Osteoblast (primary cell): Measurements from ENCODE around the gene CSNK2A1. TPM values are rescaled to one million over a fixed set of nuclear protein-coding genes. Genes with fewer than 3 reads are reported as not detected.

ENCODE experiments used
- DNase-seq: peaks from one replicate; pipeline ENCODE4 v3.0.0; 2011; ENCODE audit warnings: low spot score, mixed read lengths; ENCODE audit not compliant: insufficient read length; ENCODE audit errors: missing footprints
- H2AFZ ChIP-seq: 2 replicates; pipeline ENCODE4 v1.6.0; 2011; ENCODE audit warnings: mild to moderate bottlenecking, low read length
- H3K27ac ChIP-seq: 2 replicates; pipeline ENCODE4 v1.5.1; 2011; ENCODE audit warnings: mild to moderate bottlenecking, low read depth, low read length, moderate library complexity
- H3K27me3 ChIP-seq: 2 replicates; pipeline ENCODE4 v1.6.0; 2012; ENCODE audit warnings: mild to moderate bottlenecking, control low read depth, inconsistent platforms, low read length, moderate library complexity; ENCODE audit not compliant: insufficient read depth
- H3K36me3 ChIP-seq: 2 replicates; pipeline ENCODE4 v1.5.1; 2011; ENCODE audit warnings: mild to moderate bottlenecking, low read length, control low read depth, moderate library complexity; ENCODE audit not compliant: insufficient read depth
- H3K4me1 ChIP-seq: 2 replicates; pipeline ENCODE4 v1.5.1; 2011; ENCODE audit warnings: mild to moderate bottlenecking, low read length, control low read depth, moderate library complexity; ENCODE audit not compliant: insufficient read depth
- H3K4me2 ChIP-seq: 2 replicates; pipeline ENCODE4 v1.6.0; 2011; ENCODE audit warnings: mild to moderate bottlenecking, low read length; ENCODE audit not compliant: insufficient read depth
- H3K4me3 ChIP-seq: fragments of 200-600 bp; sonication (generic); 3 replicates; pipeline ENCODE4 v1.5.1; 2012; ENCODE audit warnings: mild to moderate bottlenecking, low read length, inconsistent platforms; ENCODE audit not compliant: insufficient read depth
- H3K79me2 ChIP-seq: 2 replicates; pipeline ENCODE4 v1.6.0; 2012; ENCODE audit warnings: mild to moderate bottlenecking, low read length, control low read depth, inconsistent platforms; ENCODE audit not compliant: insufficient read depth
- H3K9me3 ChIP-seq: 2 replicates; pipeline ENCODE4 v1.5.1; 2011; ENCODE audit warnings: low read depth, low read length, control low read depth
- H4K20me1 ChIP-seq: 2 replicates; pipeline ENCODE4 v1.6.0; 2012; ENCODE audit warnings: mild to moderate bottlenecking, low read length, control low read depth; ENCODE audit not compliant: insufficient read depth
- total RNA-seq: library from RNA; depleted of rRNA; stranded (reverse); fragments of >200 nt; gene quantifications from 2 replicates; pipeline ENCODE4 v1.2.3, GENCODE V29; 2012
- TF ChIP-seq, protein P1 (sequence below): IDR thresholded peaks from 2 replicates; pipeline ENCODE4 v1.5.1; 2011; ENCODE audit warnings: mild to moderate bottlenecking, low read depth, low read length, moderate library complexity; ENCODE audit errors: extremely low read depth

CSNK2A1 gene
- total RNA-seq, 1 donor: 82.9 TPM

DNA sequence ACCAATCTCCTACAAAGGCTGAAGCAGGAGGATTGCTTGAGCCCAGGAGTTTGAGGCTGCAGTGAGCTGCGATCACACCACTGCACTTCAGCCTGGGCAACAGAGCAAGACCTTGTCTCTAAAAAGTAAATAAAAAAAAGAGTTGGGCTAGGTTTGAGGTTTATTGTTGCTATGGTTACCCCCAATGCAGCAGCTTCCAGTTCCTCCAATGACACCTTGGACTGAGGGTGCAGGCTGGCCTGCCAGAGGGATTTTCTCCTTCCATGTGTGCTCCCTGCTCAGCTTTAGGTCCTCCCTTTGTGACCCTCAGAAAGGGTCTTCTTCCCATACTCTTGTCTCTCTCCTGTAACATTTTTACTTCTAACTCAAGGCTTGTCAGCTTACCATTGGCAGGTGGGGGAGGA is 70.7 kb downstream of the CSNK2A1 start:
- no peak overlapping the region for H3K4me2 ChIP-seq
- H3K27ac ChIP-seq: no peak overlapping the region
- TF ChIP-seq, protein P1, sequence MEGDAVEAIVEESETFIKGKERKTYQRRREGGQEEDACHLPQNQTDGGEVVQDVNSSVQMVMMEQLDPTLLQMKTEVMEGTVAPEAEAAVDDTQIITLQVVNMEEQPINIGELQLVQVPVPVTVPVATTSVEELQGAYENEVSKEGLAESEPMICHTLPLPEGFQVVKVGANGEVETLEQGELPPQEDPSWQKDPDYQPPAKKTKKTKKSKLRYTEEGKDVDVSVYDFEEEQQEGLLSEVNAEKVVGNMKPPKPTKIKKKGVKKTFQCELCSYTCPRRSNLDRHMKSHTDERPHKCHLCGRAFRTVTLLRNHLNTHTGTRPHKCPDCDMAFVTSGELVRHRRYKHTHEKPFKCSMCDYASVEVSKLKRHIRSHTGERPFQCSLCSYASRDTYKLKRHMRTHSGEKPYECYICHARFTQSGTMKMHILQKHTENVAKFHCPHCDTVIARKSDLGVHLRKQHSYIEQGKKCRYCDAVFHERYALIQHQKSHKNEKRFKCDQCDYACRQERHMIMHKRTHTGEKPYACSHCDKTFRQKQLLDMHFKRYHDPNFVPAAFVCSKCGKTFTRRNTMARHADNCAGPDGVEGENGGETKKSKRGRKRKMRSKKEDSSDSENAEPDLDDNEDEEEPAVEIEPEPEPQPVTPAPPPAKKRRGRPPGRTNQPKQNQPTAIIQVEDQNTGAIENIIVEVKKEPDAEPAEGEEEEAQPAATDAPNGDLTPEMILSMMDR: no peak
- DNase-seq: no peak
- H3K36me3 ChIP-seq: peaks cover 5% of the 10 kb centered on the region
- no peaks in the 10 kb centered on the region for H4K20me1 ChIP-seq
- peaks cover 4% of the 10 kb centered on the region for H3K27me3 ChIP-seq
- H3K79me2 ChIP-seq: no peaks in the 10 kb centered on the region
- H3K9me3 ChIP-seq: no peaks in the 10 kb centered on the region
- H2AFZ ChIP-seq: no peak overlapping the region
- peaks cover 2% of the 10 kb centered on the region for H3K4me1 ChIP-seq
- no peak overlapping the region for H3K4me3 ChIP-seq

DNA sequence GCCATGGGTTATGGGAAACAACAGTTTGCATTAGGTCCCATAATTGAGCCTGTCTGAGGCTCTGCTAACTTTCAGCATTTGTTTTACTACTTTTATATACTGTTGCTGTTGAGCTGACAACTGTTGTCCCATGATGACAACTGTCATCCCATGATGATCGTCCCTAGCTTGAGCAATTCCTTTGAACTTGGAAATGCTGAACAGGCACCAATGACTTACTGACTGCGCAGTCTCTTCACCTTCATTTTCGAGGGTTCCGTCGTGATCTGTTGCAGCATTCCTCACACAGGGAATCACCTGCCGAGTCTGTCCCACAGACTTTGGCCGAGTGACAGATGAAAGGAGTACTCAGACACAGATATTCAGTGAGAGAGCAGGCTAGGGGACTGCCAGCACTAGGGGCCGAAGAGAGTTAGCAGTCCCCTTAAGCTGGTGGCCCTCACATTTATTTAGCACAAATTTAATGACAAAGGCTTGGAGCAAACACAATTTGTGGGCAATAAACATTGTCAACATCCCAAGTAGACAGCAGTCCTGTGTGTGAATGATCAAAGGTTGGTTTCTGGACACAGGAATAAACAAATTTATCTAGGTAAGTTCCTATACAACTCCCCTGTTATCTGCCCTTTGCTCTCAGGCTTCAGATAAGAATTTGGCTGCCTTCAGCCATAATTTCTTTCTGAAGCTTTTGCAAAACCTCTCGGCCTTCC is 71.3 kb downstream of the CSNK2A1 start:
- no peak overlapping the region for H3K4me2 ChIP-seq
- peaks cover 5% of the 10 kb centered on the region for H3K27me3 ChIP-seq
- no peaks in the 10 kb centered on the region for H3K9me3 ChIP-seq
- H3K27ac ChIP-seq: no peak overlapping the region
- peaks cover 5% of the 10 kb centered on the region for H3K36me3 ChIP-seq
- no peaks in the 10 kb centered on the region for H3K79me2 ChIP-seq
- H3K4me1 ChIP-seq: no peaks in the 10 kb centered on the region
- H2AFZ ChIP-seq: no peak overlapping the region
- TF ChIP-seq, protein P1: no peak
- H3K4me3 ChIP-seq: no peak overlapping the region
- no peak for DNase-seq
- H4K20me1 ChIP-seq: no peaks in the 10 kb centered on the region

DNA sequence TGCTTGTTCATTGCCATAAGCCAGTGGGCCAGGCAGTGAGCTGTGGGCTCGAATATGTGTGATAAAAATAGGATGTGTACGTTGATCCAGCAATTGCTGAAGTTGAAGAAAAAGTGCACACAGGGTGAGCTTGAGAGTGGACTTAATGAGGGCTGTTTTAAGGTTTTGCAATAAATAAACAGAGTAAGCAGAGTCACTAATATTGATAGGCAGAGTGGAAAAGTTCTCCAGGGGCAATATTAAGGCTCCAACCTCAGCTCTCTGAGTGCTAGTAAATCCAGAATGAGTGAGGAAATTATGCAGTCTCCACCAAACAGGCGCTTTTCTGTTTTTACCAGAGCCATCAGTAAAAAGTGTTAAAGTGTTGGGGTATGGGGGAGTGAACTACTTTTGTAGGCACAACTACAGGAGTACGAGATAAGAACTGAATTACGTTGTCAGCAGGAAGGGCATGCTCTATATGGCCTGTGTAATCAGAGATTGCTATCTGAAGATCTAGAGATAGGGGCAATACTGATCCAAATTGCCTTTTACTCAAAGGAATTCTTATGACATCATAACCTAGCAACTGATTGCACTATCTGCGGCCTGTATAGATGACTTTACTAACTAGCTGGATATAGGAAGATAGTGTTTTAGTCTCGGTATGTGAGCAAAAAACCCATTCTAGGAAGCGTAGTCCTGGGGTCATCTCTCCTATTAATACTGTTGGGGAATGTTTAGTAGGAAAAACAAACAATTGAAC is 73.7 kb downstream of the CSNK2A1 start:
- TF ChIP-seq, protein P1: no peak
- H3K36me3 ChIP-seq: peaks cover 5% of the 10 kb centered on the region
- H3K79me2 ChIP-seq: no peaks in the 10 kb centered on the region
- H3K4me2 ChIP-seq: no peak overlapping the region
- no peaks in the 10 kb centered on the region for H4K20me1 ChIP-seq
- H3K4me3 ChIP-seq: no peak overlapping the region
- no peak overlapping the region for H2AFZ ChIP-seq
- H3K27me3 ChIP-seq: peaks cover 8% of the 10 kb centered on the region
- no peaks in the 10 kb centered on the region for H3K9me3 ChIP-seq
- no peaks in the 10 kb centered on the region for H3K4me1 ChIP-seq
- no peak for DNase-seq
- no peak overlapping the region for H3K27ac ChIP-seq

DNA sequence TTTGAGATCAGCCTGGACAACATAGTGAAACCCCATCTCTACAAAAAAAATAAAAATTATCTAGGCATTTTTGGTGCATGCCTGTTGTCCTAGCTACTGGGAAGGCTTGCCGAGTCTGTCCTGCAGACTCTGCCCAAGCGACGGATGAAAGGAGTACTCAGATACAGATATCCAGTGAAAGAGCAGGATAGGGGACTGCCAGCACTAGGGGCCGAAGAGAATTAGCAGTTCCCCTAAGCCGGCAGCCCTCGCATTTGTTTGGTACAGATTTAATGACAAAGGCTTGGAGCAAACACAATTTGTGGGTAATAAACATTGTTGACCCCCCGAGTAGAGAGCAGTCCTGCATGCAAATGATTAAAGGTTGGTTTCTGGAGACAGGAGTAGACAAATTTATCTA is 75.8 kb downstream of the CSNK2A1 start:
- TF ChIP-seq, protein P1: no peak
- Histone ChIP-seq H3K4me2 (no peak overlapping the region), H3K36me3 (no peaks in the 10 kb centered on the region), H2AFZ (no peak overlapping the region), H3K27ac (no peak overlapping the region), H3K9me3 (no peaks in the 10 kb centered on the region), H3K4me3 (no peak overlapping the region), H3K27me3 (peaks cover 8% of the 10 kb centered on the region), H3K4me1 (peaks cover 3% of the 10 kb centered on the region), H3K79me2 (no peaks in the 10 kb centered on the region), H4K20me1 (no peaks in the 10 kb centered on the region)
- DNase-seq: no peak
